HepG2 (cell line): ENCODE data around the gene IFIT3. TPM values are rescaled to one million over a fixed set of nuclear protein-coding genes. Genes with fewer than 3 reads are reported as not detected.

Source experiments
- ATAC-seq: fragments of 200-7000 bp; cut with Tn5 transposase; 3 replicates; pipeline ENCODE4 v1.9.1; 2020; ENCODE audit warnings: mild to moderate bottlenecking, moderate library complexity
- BruUV-seq: library from RNA; stranded (reverse); fragments of 400-500 nt; replicated peaks from 2 replicates; lab custom pipeline; 2021; lab: Mats Ljungman, UMichigan
- CTCF ChIA-PET: fragments of 300-600 bp; formaldehyde crosslinking; extraction: SDS; loops from one replicate; lab custom pipeline; 2021; ENCODE audit warnings: low total read pairs, inconsistent platforms, low intra/inter-chr PET ratio; lab: Yijun Ruan, JAX
- POLR2A ChIA-PET: fragments of 350-600 bp; sonication (Branson Sonifier 250); formaldehyde crosslinking; loops from one replicate; lab custom pipeline; 2020; ENCODE audit warnings: antibody characterized with exemption, inconsistent platforms; lab: Yijun Ruan, JAX
- DNase-seq: peaks from one replicate; pipeline ENCODE4 v3.0.0-alpha.2; 2015; ENCODE audit warnings: low spot score
- FAIRE-seq: peaks from 3 replicates; lab custom pipeline; 2011; peaks lifted over from hg19 to GRCh38; lab: Jason Lieb, UNC
- H2AFZ ChIP-seq: one replicate; pipeline ENCODE4 v1.6.1; 2011; ENCODE audit warnings: low read length, inconsistent platforms
- H3K27ac ChIP-seq: fragments of 300-600 bp; 3 replicates; pipeline ENCODE4 v1.8.0; 2011; ENCODE audit warnings: mixed run types, mild to moderate bottlenecking, mixed read lengths, low read length, inconsistent platforms; ENCODE audit not compliant: insufficient read depth; ENCODE audit errors: extremely low read length
- H3K27me3 ChIP-seq, 2 experiments: fragments of 200-600 bp in 1 of 2; 2 replicates in 1 of 2; 3 replicates in 1 of 2; pipeline versions ENCODE4 v1.6.0 to v1.8.0; 2011; ENCODE audit warnings: low read length in 2 of 2, mild to moderate bottlenecking in 2 of 2, moderate library complexity in 2 of 2, inconsistent platforms in 1 of 2; ENCODE audit not compliant: insufficient read depth in 2 of 2, control insufficient read depth in 1 of 2
- H3K36me3 ChIP-seq, 2 experiments: fragments of 200-600 bp in 1 of 2; replicated peaks in 1 of 2; 2 replicates in 1 of 2; 3 replicates in 1 of 2; pipeline versions ENCODE4 v1.5.1 to v1.8.0; 2011; ENCODE audit warnings: low read length in 2 of 2, inconsistent platforms in 1 of 2; ENCODE audit not compliant: insufficient read depth in 2 of 2, control insufficient read depth in 1 of 2
- H3K4me1 ChIP-seq: 2 replicates; pipeline ENCODE4 v1.5.1; 2012; ENCODE audit warnings: low read length, inconsistent platforms; ENCODE audit not compliant: insufficient read depth
- H3K4me2 ChIP-seq: 2 replicates; pipeline ENCODE4 v1.6.0; 2011; ENCODE audit warnings: low read depth, low read length, inconsistent platforms
- H3K4me3 ChIP-seq, 3 experiments: fragments of 200-600 bp in 1 of 3; sonication (generic), shearing (Covaris generic) in 1 of 3; replicated peaks in 1 of 3; 2 replicates each; pipeline ENCODE4 v1.5.1; 2011 to 2016; ENCODE audit warnings: low read length in 3 of 3, inconsistent platforms in 2 of 3, low read depth in 2 of 3, mild to moderate bottlenecking in 2 of 3, control low read depth in 1 of 3, mixed read lengths in 1 of 3; ENCODE audit not compliant: insufficient read depth in 1 of 3
- H3K79me2 ChIP-seq: one replicate; pipeline ENCODE4 v1.6.1; 2011; ENCODE audit warnings: low read length, inconsistent platforms; ENCODE audit not compliant: insufficient read depth
- H3K9ac ChIP-seq: 2 replicates; pipeline ENCODE4 v1.6.0; 2011; ENCODE audit warnings: mild to moderate bottlenecking, low read depth, low read length, inconsistent platforms; ENCODE audit not compliant: insufficient read depth
- H3K9me3 ChIP-seq: 2 replicates; pipeline ENCODE4 v1.5.1; 2012; ENCODE audit warnings: mild to moderate bottlenecking, low read length
- H4K20me1 ChIP-seq: 2 replicates; pipeline ENCODE4 v1.6.0; 2011; ENCODE audit warnings: inconsistent platforms, mild to moderate bottlenecking, low read length, moderate library complexity; ENCODE audit not compliant: insufficient read depth
- ATF3 ChIP-seq: sonication (generic); formaldehyde crosslinking; IDR thresholded peaks from 2 replicates; pipeline ENCODE4 v1.4.0; 2020; ENCODE audit warnings: missing genetic modification reagents
- ATRX ChIP-seq: sonication (generic); formaldehyde crosslinking; IDR thresholded peaks from 2 replicates; pipeline ENCODE4 v1.4.0; 2020; ENCODE audit warnings: missing genetic modification reagents, borderline replicate concordance
- BHLHE40 ChIP-seq: IDR thresholded peaks from 2 replicates; pipeline ENCODE4 v1.6.1; 2011; ENCODE audit warnings: low read length, improper control_type of control experiment
- FOXK1 ChIP-seq: sonication (generic); formaldehyde crosslinking; IDR thresholded peaks from 2 replicates; pipeline ENCODE4 v1.4.0; 2020; ENCODE audit warnings: low read depth, missing genetic modification reagents, borderline replicate concordance
- PHF8 ChIP-seq: sonication (generic); formaldehyde crosslinking; IDR thresholded peaks from 2 replicates; pipeline ENCODE4 v1.5.0; 2020; ENCODE audit warnings: missing genetic modification reagents
- RFXANK ChIP-seq: IDR thresholded peaks from 2 replicates; pipeline ENCODE4 v1.6.1; 2016
- SP4 ChIP-seq: sonication (generic); formaldehyde crosslinking; IDR thresholded peaks from 2 replicates; pipeline ENCODE4 v1.8.1; 2023; ENCODE audit warnings: mild to moderate bottlenecking, missing genetic modification reagents
- XBP1 ChIP-seq: sonication (generic); formaldehyde crosslinking; IDR thresholded peaks from 2 replicates; pipeline ENCODE4 v1.5.0; 2020; ENCODE audit warnings: missing genetic modification reagents
- ZBTB1 ChIP-seq: sonication (generic); formaldehyde crosslinking; IDR thresholded peaks from 2 replicates; pipeline ENCODE4 v1.4.0; 2020; ENCODE audit warnings: missing genetic modification reagents, borderline replicate concordance
- ZBTB38 ChIP-seq: sonication (generic); formaldehyde crosslinking; IDR thresholded peaks from 2 replicates; pipeline ENCODE4 v1.5.1; 2020; ENCODE audit warnings: mild to moderate bottlenecking, missing genetic modification reagents
- ZFP91 ChIP-seq: sonication (generic); formaldehyde crosslinking; IDR thresholded peaks from 2 replicates; pipeline ENCODE4 v1.9.0; 2022; ENCODE audit warnings: missing genetic modification reagents, mild to moderate bottlenecking, borderline replicate concordance
- ZMAT3 ChIP-seq: sonication (generic); formaldehyde crosslinking; conservative IDR thresholded peaks from 2 replicates; pipeline ENCODE4 v1.7.0; 2021; ENCODE audit warnings: missing genetic modification reagents
- ZNF30 ChIP-seq: sonication (generic); formaldehyde crosslinking; IDR thresholded peaks from 2 replicates; pipeline ENCODE4 v1.5.0; 2020; ENCODE audit warnings: mild to moderate bottlenecking, missing genetic modification reagents
- ZNF441 ChIP-seq: sonication (generic); formaldehyde crosslinking; IDR thresholded peaks from 2 replicates; pipeline ENCODE4 v1.7.0; 2021; ENCODE audit warnings: missing genetic modification reagents, borderline replicate concordance
- ZNF747 ChIP-seq: sonication (generic); formaldehyde crosslinking; IDR thresholded peaks from 2 replicates; pipeline ENCODE4 v1.8.1; 2023; ENCODE audit warnings: missing genetic modification reagents, mild to moderate bottlenecking, borderline replicate concordance
- WGBS: methylation state at CpG from one replicate; pipeline ENCODE4 v1.1.6; 2017; ENCODE audit warnings: low lambda C conversion rate; 5-methylcytosine and 5-hydroxymethylcytosine counted together
- in situ Hi-C: cut with HindIII; loops from 2 replicates; pipeline ENCODE4 v1.10.0; 2017; ENCODE audit warnings: low pct_unique_long_range_greater_than_20kb; ENCODE audit not compliant: extremely low pct_ligation_motif_present
- intact Hi-C: fragments of 100-400 bp; cut with micrococcal nuclease; formaldehyde crosslinking; loops from one replicate; pipeline ENCODE4 v1.10.0; 2022; ENCODE audit not compliant: unreplicated experiment
- polyA plus RNA-seq, 8 experiments: library from polyadenylated mRNA; depleted of rRNA in 3 of 8; stranded (reverse) in 7 of 8; unstranded in 1 of 8; fragments of >200 nt; fragmentation: Illumina TruSeq in 4 of 8; extraction: Trizol in 4 of 8; gene quantifications; 2 replicates each; pipeline versions ENCODE4 v1.2.1 to v1.2.3, GENCODE V29; 2011 to 2016; ENCODE audit warnings: low read depth in 4 of 8, missing spikeins in 1 of 8, mixed read lengths in 1 of 8; ENCODE audit not compliant: insufficient read depth in 1 of 8
- total RNA-seq, 5 experiments: library from RNA; depleted of rRNA; stranded (reverse); fragments of >200 nt; fragmentation: Illumina TruSeq; extraction: Trizol; gene quantifications; 2 replicates each; pipeline ENCODE4 v1.2.3, GENCODE V29; 2016; ENCODE audit warnings: low read depth in 1 of 5

The IFIT3 gene
- total and polyA plus RNA-seq, 2 of the 13 experiments (the other 11 are each of a cell fraction or from before 2014, with no cell fraction given) = 0.48 to 3.1 TPM

DNA sequence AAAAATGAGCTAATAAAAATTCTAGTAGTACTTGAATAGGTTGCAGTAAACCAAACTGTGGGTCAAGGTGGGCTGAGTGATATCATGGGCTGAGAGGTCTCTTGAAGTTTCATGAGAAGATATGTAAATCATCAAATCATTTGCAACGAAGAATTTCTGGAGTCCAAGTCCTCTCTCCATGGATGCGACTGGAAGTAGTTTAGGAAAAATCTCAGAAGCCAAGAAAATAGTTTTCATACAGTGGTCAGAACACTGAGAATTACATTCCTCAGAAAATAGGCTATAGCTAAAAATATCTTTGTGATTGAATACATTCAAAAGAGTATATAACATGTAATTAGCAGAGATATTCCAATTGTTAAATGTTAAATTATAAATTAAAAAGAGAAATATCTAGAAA is 61.0 kb downstream of the IFIT3 start:
- no TSS peak for BruUV-seq
- Histone ChIP-seq H3K9ac (no peak overlapping the region), H3K27ac (no peak overlapping the region), H3K4me1 (peaks cover 10% of the 10 kb centered on the region), H3K36me3 (no peaks in the 10 kb centered on the region), H3K27me3 (no peaks in the 10 kb centered on the region), H3K4me2 (no peak overlapping the region), H2AFZ (no peak overlapping the region), H3K79me2 (no peaks in the 10 kb centered on the region), H3K9me3 (no peaks in the 10 kb centered on the region), H3K4me3 (no peak overlapping the region), H4K20me1 (no peaks in the 10 kb centered on the region)
- WGBS = 42% methylated on average over 2 of the region's 2 CpGs
- no peak for DNase-seq
- ChIA-PET POLR2A (no interaction called here), CTCF (no interaction called here)
- in situ Hi-C loops = no loop called here
- intact Hi-C loops = loop anchor here (1.0 kb wide), 1 partner anchor 96 kb away; no protein-coding TSS in a partner anchor
- TF ChIP-seq BHLHE40 = no peak
- TF ChIP-seq ZMAT3 (CRISPR knock-in tag) = no peak
- no peak for TF ChIP-seq ZBTB1 (CRISPR knock-in tag)
- no peak for TF ChIP-seq ZNF441 (CRISPR knock-in tag)
- no peak for TF ChIP-seq FOXK1 (CRISPR knock-in tag)
- TF ChIP-seq ATF3 (CRISPR knock-in tag) = no peak
- TF ChIP-seq RFXANK (CRISPR knock-in tag) = no peak
- no peak for TF ChIP-seq XBP1 (CRISPR knock-in tag)
- TF ChIP-seq ZBTB38 = no peak
- no peak for TF ChIP-seq SP4 (CRISPR knock-in tag)
- TF ChIP-seq ZNF30 = no peak
- no peak for TF ChIP-seq ZNF747 (CRISPR knock-in tag)
- TF ChIP-seq PHF8 = no peak
- TF ChIP-seq ATRX (CRISPR knock-in tag) = no peak
- no peak for TF ChIP-seq ZFP91 (CRISPR knock-in tag)
- no peak for FAIRE-seq
- ATAC-seq = no peak
